H9 (cell line): ENCODE data around the gene ARL5A. TPM values are rescaled to one million over a fixed set of nuclear protein-coding genes. Genes with fewer than 3 reads are reported as not detected.

Experiments
- DNase-seq: peaks from one replicate; pipeline ENCODE4 v3.0.0-alpha.2; 2017
- H2AFZ ChIP-seq: one replicate; pipeline ENCODE4 v1.6.1; 2013; ENCODE audit warnings: mild to moderate bottlenecking, low read length, control low read depth, moderate library complexity
- H2AK5ac ChIP-seq: 2 replicates; pipeline ENCODE4 v1.6.1; 2013; ENCODE audit warnings: low read length, control low read depth, mixed read lengths; ENCODE audit not compliant: insufficient read length
- H2BK120ac ChIP-seq: one replicate; pipeline ENCODE4 v1.6.1; 2013; ENCODE audit warnings: low read depth, mild to moderate bottlenecking, low read length, control low read depth, inconsistent platforms; ENCODE audit not compliant: poor library complexity, severe bottlenecking
- H2BK12ac ChIP-seq: 2 replicates; pipeline ENCODE4 v1.6.1; 2013; ENCODE audit warnings: low read length, control low read depth, mixed read lengths, low read depth; ENCODE audit not compliant: insufficient read length
- H2BK15ac ChIP-seq: 2 replicates; pipeline ENCODE4 v1.6.1; 2013; ENCODE audit warnings: low read depth, low read length, control low read depth
- H2BK20ac ChIP-seq: one replicate; pipeline ENCODE4 v1.6.1; 2013; ENCODE audit warnings: low read depth, mild to moderate bottlenecking, low read length, control low read depth, inconsistent platforms; ENCODE audit not compliant: poor library complexity, severe bottlenecking
- H2BK5ac ChIP-seq: 2 replicates; pipeline ENCODE4 v1.6.1; 2013; ENCODE audit warnings: low read length, control low read depth, mixed read lengths; ENCODE audit not compliant: insufficient read length
- H3K14ac ChIP-seq: 2 replicates; pipeline ENCODE4 v1.6.1; 2013; ENCODE audit warnings: low read length, control low read depth; ENCODE audit not compliant: insufficient read depth
- H3K18ac ChIP-seq: 2 replicates; pipeline ENCODE4 v1.6.1; 2013; ENCODE audit warnings: low read depth, mild to moderate bottlenecking, mixed read lengths, low read length, control low read depth; ENCODE audit not compliant: insufficient read length
- H3K23ac ChIP-seq: 2 replicates; pipeline ENCODE4 v1.6.1; 2013; ENCODE audit warnings: low read length, control low read depth, mixed read lengths, low read depth; ENCODE audit not compliant: insufficient read length
- H3K23me2 ChIP-seq: 2 replicates; pipeline ENCODE4 v1.6.1; 2013; ENCODE audit warnings: low read depth, mild to moderate bottlenecking, mixed read lengths, low read length, control low read depth; ENCODE audit not compliant: insufficient read length, poor library complexity, severe bottlenecking
- H3K27ac ChIP-seq: 2 replicates; pipeline ENCODE4 v1.5.1; 2013; ENCODE audit warnings: low read length, control low read depth, mixed read lengths, low read depth; ENCODE audit not compliant: insufficient read length
- H3K27me3 ChIP-seq: 2 replicates; pipeline ENCODE4 v1.6.1; 2013; ENCODE audit warnings: low read length, control low read depth, inconsistent platforms; ENCODE audit not compliant: insufficient read depth
- H3K4ac ChIP-seq: 2 replicates; pipeline ENCODE4 v1.6.1; 2013; ENCODE audit warnings: low read depth, mild to moderate bottlenecking, control low read depth, inconsistent platforms, low read length, moderate library complexity
- H3K4me1 ChIP-seq: 2 replicates; pipeline ENCODE4 v1.6.1; 2013; ENCODE audit warnings: low read length, control low read depth, inconsistent platforms; ENCODE audit not compliant: insufficient read depth
- H3K4me2 ChIP-seq: 2 replicates; pipeline ENCODE4 v1.6.1; 2013; ENCODE audit warnings: low read length, control low read depth, mixed read lengths; ENCODE audit not compliant: insufficient read length, insufficient read depth
- H3K56ac ChIP-seq: 2 replicates; pipeline ENCODE4 v1.6.1; 2013; ENCODE audit warnings: low read depth, mild to moderate bottlenecking, mixed read lengths, low read length, control low read depth; ENCODE audit not compliant: insufficient read length
- H3K79me1 ChIP-seq: 2 replicates; pipeline ENCODE4 v1.6.1; 2013; ENCODE audit warnings: low read depth, mild to moderate bottlenecking, moderate library complexity, low read length, control low read depth, inconsistent platforms; ENCODE audit not compliant: insufficient read depth, poor library complexity, severe bottlenecking
- H3K79me2 ChIP-seq: 2 replicates; pipeline ENCODE4 v1.6.1; 2013; ENCODE audit warnings: low read length, control low read depth, inconsistent platforms; ENCODE audit not compliant: insufficient read depth
- H3K9ac ChIP-seq: 2 replicates; pipeline ENCODE4 v1.6.1; 2013; ENCODE audit warnings: low read length, control low read depth, mixed read lengths; ENCODE audit not compliant: insufficient read length; ENCODE audit errors: extremely low read depth
- H3K9me3 ChIP-seq: one replicate; pipeline ENCODE4 v1.6.1; 2013; ENCODE audit warnings: low read depth, low read length, inconsistent platforms; ENCODE audit not compliant: control insufficient read depth
- H3T11ph ChIP-seq: one replicate; pipeline ENCODE4 v1.6.1; 2013; ENCODE audit warnings: mild to moderate bottlenecking, low read length, control low read depth, inconsistent platforms
- H4K20me1 ChIP-seq: one replicate; pipeline ENCODE4 v1.6.1; 2013; ENCODE audit not compliant: control insufficient read depth, insufficient read length, insufficient read depth
- H4K5ac ChIP-seq: 2 replicates; pipeline ENCODE4 v1.6.1; 2013; ENCODE audit warnings: low read depth, mild to moderate bottlenecking, mixed read lengths, low read length, control low read depth; ENCODE audit not compliant: insufficient read length
- H4K8ac ChIP-seq: replicated peaks from 2 replicates; pipeline ENCODE4 v1.6.1; 2013; ENCODE audit warnings: low read length, control low read depth, mixed read lengths, low read depth; ENCODE audit not compliant: insufficient read length
- H4K91ac ChIP-seq: 2 replicates; pipeline ENCODE4 v1.6.1; 2013; ENCODE audit warnings: low read depth, mild to moderate bottlenecking, moderate library complexity, mixed read lengths, low read length, control low read depth; ENCODE audit not compliant: insufficient read length
- H3K27ac Mint-ChIP-seq, 3 experiments: 2 replicates in 2 of 3; 3 replicates in 1 of 3; pipeline ENCODE4 v1.8.0; 2020 to 2021; ENCODE audit warnings: mixed read lengths in 3 of 3, mild to moderate bottlenecking in 1 of 3, moderate library complexity in 1 of 3
- H3K27me3 Mint-ChIP-seq: 2 replicates; pipeline ENCODE4 v1.8.0; 2021; ENCODE audit warnings: low read depth, mild to moderate bottlenecking, moderate library complexity, mixed read lengths
- H3K36me3 Mint-ChIP-seq, 3 experiments: 2 replicates in 2 of 3; 3 replicates in 1 of 3; pipeline ENCODE4 v1.8.0; 2020 to 2021; ENCODE audit warnings: low read depth in 3 of 3, mixed read lengths in 3 of 3; ENCODE audit not compliant: insufficient read depth in 1 of 3
- H3K4me1 Mint-ChIP-seq, 2 experiments: 2 replicates each; pipeline ENCODE4 v1.8.0; 2020; ENCODE audit warnings: mixed read lengths in 2 of 2
- H3K4me3 Mint-ChIP-seq, 2 experiments: 2 replicates in 1 of 2; 3 replicates in 1 of 2; pipeline ENCODE4 v1.8.0; 2020 to 2021; ENCODE audit warnings: mild to moderate bottlenecking in 2 of 2, mixed read lengths in 2 of 2, moderate library complexity in 1 of 2
- H3K9me3 Mint-ChIP-seq, 2 experiments: 2 replicates in 1 of 2; 3 replicates in 1 of 2; pipeline ENCODE4 v1.8.0; 2020; ENCODE audit warnings: mild to moderate bottlenecking in 2 of 2, mixed read lengths in 2 of 2, moderate library complexity in 1 of 2
- WGBS: extraction: QIAGEN DNeasy Blood & Tissue Kit; methylation state at CpG from one replicate; pipeline ENCODE4 v1.1.7; 2013; ENCODE audit warnings: missing lambda C conversion rate, low lambda C conversion rate, mixed read lengths; ENCODE audit not compliant: insufficient read length; ENCODE audit errors: extremely low coverage; 5-methylcytosine and 5-hydroxymethylcytosine counted together
- total RNA-seq: library from RNA; stranded (reverse); gene quantifications from 2 replicates; pipeline ENCODE4 v1.2.1, GENCODE V29; 2021
- TF ChIP-seq, protein P1 (sequence below): fragments of 200-600 bp; sonication (generic); conservative IDR thresholded peaks from 3 replicates; pipeline ENCODE4 v1.8.0; 2021; ENCODE audit warnings: antibody characterized with exemption, mild to moderate bottlenecking

Gene ARL5A
- total RNA-seq, 1 experiment from 2014 or later = 66.7 TPM

DNA sequence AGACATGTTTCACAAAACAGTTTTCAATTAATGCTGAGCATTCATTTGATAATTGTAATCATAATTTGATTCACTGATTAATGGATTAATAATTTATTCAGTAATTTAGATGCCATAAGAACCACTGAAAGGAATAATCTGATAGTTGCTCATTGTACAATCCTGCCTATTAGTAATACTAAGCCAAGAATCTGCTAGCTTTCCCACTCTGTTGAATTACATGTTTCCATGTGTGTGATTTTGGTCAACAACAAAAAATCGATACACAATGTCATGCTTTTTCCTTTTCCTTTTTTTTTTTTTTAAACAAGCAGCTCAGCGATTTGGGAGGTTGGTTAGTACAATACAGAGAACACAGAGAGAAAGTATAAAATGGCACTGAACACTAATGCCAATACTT, 25.9 kb downstream of the ARL5A start:
- Histone ChIP-seq H3K27me3 (no peaks in the 10 kb centered on the region), H4K91ac (no peak overlapping the region), H3K9ac (no peak overlapping the region), H2BK15ac (no peak overlapping the region), H3K23ac (no peak overlapping the region), H3K4me2 (no peak overlapping the region), H2BK20ac (no peak overlapping the region), H2BK5ac (no peak overlapping the region), H2AK5ac (no peak overlapping the region), H3K56ac (no peak overlapping the region), H4K8ac (no peak overlapping the region), H3K14ac (no peak overlapping the region), H3K27ac (no peak overlapping the region), H3K4ac (no peak overlapping the region), H2BK120ac (no peak overlapping the region), H4K20me1 (no peaks in the 10 kb centered on the region), H3K9me3 (no peaks in the 10 kb centered on the region), H3K18ac (no peak overlapping the region), H3T11ph (no peak overlapping the region), H3K79me1 (no peaks in the 10 kb centered on the region), H2AFZ (no peak overlapping the region), H4K5ac (no peak overlapping the region), H3K4me1 (no peaks in the 10 kb centered on the region), H2BK12ac (no peak overlapping the region), H3K23me2 (no peaks in the 10 kb centered on the region), H3K79me2 (no peaks in the 10 kb centered on the region)
- Mint-ChIP-seq H3K4me3 (no peak overlapping the region), H3K36me3 (peaks cover 8 to 18% (median 15%) of the 10 kb centered on the region in 3 experiments; a peak in 6 of 7 replicates), H3K9me3 (no peaks in the 10 kb centered on the region), H3K4me1 (peaks cover 8 to 9% of the 10 kb centered on the region in 2 experiments), H3K27me3 (no peaks in the 10 kb centered on the region), H3K27ac (no peak overlapping the region)
- DNase-seq = no peak
- TF ChIP-seq, protein P1, sequence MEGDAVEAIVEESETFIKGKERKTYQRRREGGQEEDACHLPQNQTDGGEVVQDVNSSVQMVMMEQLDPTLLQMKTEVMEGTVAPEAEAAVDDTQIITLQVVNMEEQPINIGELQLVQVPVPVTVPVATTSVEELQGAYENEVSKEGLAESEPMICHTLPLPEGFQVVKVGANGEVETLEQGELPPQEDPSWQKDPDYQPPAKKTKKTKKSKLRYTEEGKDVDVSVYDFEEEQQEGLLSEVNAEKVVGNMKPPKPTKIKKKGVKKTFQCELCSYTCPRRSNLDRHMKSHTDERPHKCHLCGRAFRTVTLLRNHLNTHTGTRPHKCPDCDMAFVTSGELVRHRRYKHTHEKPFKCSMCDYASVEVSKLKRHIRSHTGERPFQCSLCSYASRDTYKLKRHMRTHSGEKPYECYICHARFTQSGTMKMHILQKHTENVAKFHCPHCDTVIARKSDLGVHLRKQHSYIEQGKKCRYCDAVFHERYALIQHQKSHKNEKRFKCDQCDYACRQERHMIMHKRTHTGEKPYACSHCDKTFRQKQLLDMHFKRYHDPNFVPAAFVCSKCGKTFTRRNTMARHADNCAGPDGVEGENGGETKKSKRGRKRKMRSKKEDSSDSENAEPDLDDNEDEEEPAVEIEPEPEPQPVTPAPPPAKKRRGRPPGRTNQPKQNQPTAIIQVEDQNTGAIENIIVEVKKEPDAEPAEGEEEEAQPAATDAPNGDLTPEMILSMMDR = no peak
- no CpG with 5 or more reads among the region's 2 CpGs for WGBS
